Lower lobe of right lung (tissue), 2 donors: ENCODE measurements around the gene PCNX1. TPM values are rescaled to one million over a fixed set of nuclear protein-coding genes. Genes with fewer than 3 reads are reported as not detected.
A peak's percentile ranks its signal among the peaks of the same experiment; 100 is the strongest.
"Not testable (repeated sequence)": the region's sequence is repeated elsewhere in the genome, so short reads cannot be mapped to it uniquely, and the experiment has no call there.

Experiments
- ATAC-seq, 2 donors: fragments of 200-7000 bp; cut with Tn5 transposase; one replicate each; pipeline ENCODE4 v1.9.1; 2020 to 2022; ENCODE audit warnings: mild to moderate bottlenecking in 2 of 2, moderate library complexity in 2 of 2
- DNase-seq: peaks from one replicate; pipeline ENCODE4 v3.0.0-alpha.2; 2020
- H3K27ac ChIP-seq: fragments of 200-600 bp; one replicate; pipeline ENCODE4 v1.8.0; 2022
- H3K27me3 ChIP-seq: fragments of 200-600 bp; one replicate; pipeline ENCODE4 v1.8.0; 2022; ENCODE audit warnings: low read depth
- H3K36me3 ChIP-seq: fragments of 200-600 bp; one replicate; pipeline ENCODE4 v1.8.0; 2022; ENCODE audit warnings: mild to moderate bottlenecking
- H3K4me1 ChIP-seq: fragments of 200-600 bp; one replicate; pipeline ENCODE4 v1.8.0; 2022
- H3K4me3 ChIP-seq: fragments of 200-600 bp; one replicate; pipeline ENCODE4 v1.8.0; 2022; ENCODE audit warnings: mild to moderate bottlenecking
- H3K9me3 ChIP-seq: fragments of 200-600 bp; one replicate; pipeline ENCODE4 v1.8.0; 2022
- CTCF ChIP-seq: fragments of 200-600 bp; IDR thresholded peaks from one replicate; pipeline ENCODE4 v1.8.0; 2022; ENCODE audit warnings: antibody characterized with exemption, mild to moderate bottlenecking
- intact Hi-C: fragments of 100-400 bp; cut with DNase I; formaldehyde crosslinking; loops from one replicate; pipeline ENCODE4 v1.11.0; 2022
- total RNA-seq: library from RNA; stranded (reverse); fragmentation: NEBNext Ultra II Directional; extraction: Animal tissue kit (Norgen Biotek cat#: 25700); gene quantifications from one replicate; pipeline ENCODE4 v1.2.1, GENCODE V29; 2021
- donor health status: DM: no; HTN: yes; CAD: no; lungs with severe emphysema.

PCNX1 gene
- total RNA-seq, 1 donor from 2014 or later: 49.9 TPM

GRCh38 chr14:70871863-70872677 is 35.2 kb upstream of the PCNX1 start:
- H3K4me3 ChIP-seq: no peak overlapping the region

GRCh38 chr14:70872678-70873020 is 34.6 kb upstream of the PCNX1 start:
- ATAC-seq: no peak
- DNase-seq: no peak
- TF ChIP-seq CTCF: no peak
- intact Hi-C loops: no loop called here
- peaks cover 9% of the 10 kb centered on the region for H3K9me3 ChIP-seq
- H3K27ac ChIP-seq: no peak overlapping the region
- no peaks in the 10 kb centered on the region for H3K27me3 ChIP-seq
- H3K4me3 ChIP-seq: no peak overlapping the region
- H3K36me3 ChIP-seq: no peaks in the 10 kb centered on the region
- no peaks in the 10 kb centered on the region for H3K4me1 ChIP-seq

More at GRCh38 chr14:70871863-70872677, 35.2 kb upstream of the PCNX1 start:
- DNase-seq: no peak
- ATAC-seq: peak in 1 of 2 donors; percentile 36
- no peak overlapping the region for H3K27ac ChIP-seq
- intact Hi-C loops: no loop called here
- no peaks in the 10 kb centered on the region for H3K27me3 ChIP-seq
- H3K36me3 ChIP-seq: no peaks in the 10 kb centered on the region
- no peak for TF ChIP-seq CTCF
- no peaks in the 10 kb centered on the region for H3K4me1 ChIP-seq
- peaks cover 9% of the 10 kb centered on the region for H3K9me3 ChIP-seq

- ATAC-seq (peak; percentile 51 to 59), DNase-seq (no peak)
- no peaks in the 10 kb centered on the region for H3K27me3 ChIP-seq
- no peaks in the 10 kb centered on the region for H3K4me1 ChIP-seq
- H3K9me3 ChIP-seq: peaks cover 9% of the 10 kb centered on the region
- H3K36me3 ChIP-seq: no peaks in the 10 kb centered on the region
- intact Hi-C loops: no loop called here
- no peak overlapping the region for H3K27ac ChIP-seq
- H3K4me3 ChIP-seq: no peak overlapping the region
- no peak for TF ChIP-seq CTCF
Observed at GRCh38 chr14:70873627-70874026, 33.6 kb upstream of the PCNX1 start.

- ATAC-seq, DNase-seq, H3K9me3 ChIP-seq, H3K27me3 ChIP-seq, H3K4me3 ChIP-seq, H3K27ac ChIP-seq, intact Hi-C loops, H3K36me3 ChIP-seq, H3K4me1 ChIP-seq: not testable (repeated sequence)
Observed at GRCh38 chr14:70875811-70876460, 31.3 kb upstream of the PCNX1 start.

GRCh38 chr14:70879448-70879847 is 27.8 kb upstream of the PCNX1 start:
- DNase-seq (no peak), ATAC-seq (no peak)
- Histone ChIP-seq H3K27me3 (no peaks in the 10 kb centered on the region), H3K27ac (no peak overlapping the region), H3K36me3 (no peaks in the 10 kb centered on the region), H3K4me1 (peaks cover 7% of the 10 kb centered on the region), H3K4me3 (no peak overlapping the region), H3K9me3 (no peaks in the 10 kb centered on the region)
- intact Hi-C loops: no loop called here
- no peak for TF ChIP-seq CTCF

- H3K4me1 ChIP-seq: peaks cover 21% of the 10 kb centered on the region
- H3K27me3 ChIP-seq, H3K36me3 ChIP-seq, H3K9me3 ChIP-seq, H3K27ac ChIP-seq, DNase-seq, H3K4me3 ChIP-seq, ATAC-seq, intact Hi-C loops: not testable (repeated sequence)
Observed at GRCh38 chr14:70880888-70881287, 26.4 kb upstream of the PCNX1 start.
